CD4-positive, alpha-beta T cell (primary cell): Measurements from ENCODE around the gene FAM177A1. TPM values are rescaled to one million over a fixed set of nuclear protein-coding genes. Genes with fewer than 3 reads are reported as not detected.

Experiments used
- ATAC-seq: fragments of 200-7000 bp; cut with Tn5 transposase; one replicate; pipeline ENCODE4 v1.10.0; 2022; ENCODE audit warnings: mild to moderate bottlenecking; ENCODE audit not compliant: poor library complexity
- CTCF ChIA-PET: fragments of 350-600 bp; sonication (Branson Sonifier 250); formaldehyde crosslinking; loops from one replicate; lab custom pipeline; 2021; ENCODE audit warnings: antibody characterized with exemption, inconsistent platforms; lab: Charles Lee
- POLR2A ChIA-PET: fragments of 350-600 bp; sonication (Branson Sonifier 250); formaldehyde crosslinking; loops from one replicate; lab custom pipeline; 2021; ENCODE audit warnings: antibody characterized with exemption, inconsistent platforms; lab: Charles Lee
- DNase-seq, 14 experiments: peaks; one replicate each; pipeline ENCODE4 v3.0.0-alpha.2; 2013 to 2020; ENCODE audit warnings: mixed read lengths in 2 of 14
- H3K27ac ChIP-seq, 2 donors: one replicate each; pipeline versions ENCODE4 v1.5.1 to v1.7.0; 2013; ENCODE audit warnings: low read length in 2 of 2, low read depth in 1 of 2, mild to moderate bottlenecking in 1 of 2
- H3K27me3 ChIP-seq, 2 experiments: 1 replicate in 1 of 2; 2 replicates in 1 of 2; pipeline versions ENCODE4 v1.6.1 to v1.7.0; 2013; ENCODE audit warnings: low read length in 2 of 2, control low read depth in 1 of 2, mild to moderate bottlenecking in 1 of 2, moderate library complexity in 1 of 2; ENCODE audit not compliant: insufficient read depth in 2 of 2, control insufficient read depth in 1 of 2
- H3K36me3 ChIP-seq: one replicate; pipeline ENCODE4 v1.6.1; 2013; ENCODE audit warnings: low read length, control low read depth; ENCODE audit not compliant: insufficient read depth
- H3K4me1 ChIP-seq: one replicate; pipeline ENCODE4 v1.6.1; 2013; ENCODE audit warnings: low read length, control low read depth; ENCODE audit not compliant: insufficient read depth
- H3K4me3 ChIP-seq: one replicate; pipeline ENCODE4 v1.5.1; 2013; ENCODE audit warnings: mild to moderate bottlenecking, low read length, moderate library complexity
- H3K9me3 ChIP-seq, 2 experiments: 1 replicate in 1 of 2; 2 replicates in 1 of 2; pipeline versions ENCODE4 v1.6.1 to v1.7.0; 2013; ENCODE audit warnings: low read length in 2 of 2, mild to moderate bottlenecking in 2 of 2, control low read depth in 1 of 2, moderate library complexity in 1 of 2; ENCODE audit not compliant: control insufficient read depth in 1 of 2, insufficient read depth in 1 of 2
- H3K27ac Mint-ChIP-seq: one replicate; pipeline ENCODE4 v1.8.0; 2020; ENCODE audit warnings: mixed read lengths
- H3K27me3 Mint-ChIP-seq: one replicate; pipeline ENCODE4 v1.8.0; 2021; ENCODE audit warnings: mixed read lengths
- H3K36me3 Mint-ChIP-seq: one replicate; pipeline ENCODE4 v1.8.0; 2021; ENCODE audit warnings: low read depth, mixed read lengths
- H3K4me1 Mint-ChIP-seq: one replicate; pipeline ENCODE4 v1.8.0; 2021; ENCODE audit warnings: low read depth, mixed read lengths
- H3K4me3 Mint-ChIP-seq: one replicate; pipeline ENCODE4 v1.8.0; 2020; ENCODE audit warnings: mild to moderate bottlenecking, mixed read lengths
- H3K9me3 Mint-ChIP-seq: one replicate; pipeline ENCODE4 v1.8.0; 2020; ENCODE audit warnings: mixed read lengths
- CTCF ChIP-seq: fragments of 200-600 bp; IDR thresholded peaks from one replicate; pipeline ENCODE4 v1.8.0; 2022; ENCODE audit warnings: antibody characterized with exemption, mild to moderate bottlenecking
- intact Hi-C, 2 experiments: fragments of 100-400 bp; cut with DNase I in 1 of 2; cut with micrococcal nuclease in 1 of 2; formaldehyde crosslinking; loops; one replicate each; pipeline versions ENCODE4 v1.15.1 to v1.9.0; 2023 to 2025; cut with DNase I, micrococcal nuclease
- polyA plus RNA-seq, 2 donors: library from polyadenylated mRNA; unstranded; fragments of 120-200 nt; gene quantifications; one replicate each; pipeline ENCODE4 v1.2.1, GENCODE V29; 2013
- total RNA-seq, 174 experiments: library from RNA in 2 of 174; stranded (reverse) in 2 of 174; gene quantifications; one replicate each; pipeline ENCODE4 v1.2.3 and lab custom pipeline; 2021 to 2026

Gene FAM177A1
- total RNA-seq = 100 to 1,000 TPM; 172 to 186 TPM
- 30.4 TPM for polyA plus RNA-seq (2013, experiment 1 of 2)
- 34.8 TPM for polyA plus RNA-seq (2013, experiment 2 of 2)
- 21.5 to 235 (median 34.4) reads per million in 172 experiments for total RNA-seq (lab: John Stamatoyannopoulos, UW)

GRCh38 chr14:35046048-35046750, at the start of gene FAM177A1:
FAM177A1 (plus strand) TSS chr14:35046272; CDS start chr14:35046464, 192 bp downstream.
- H3K36me3 Mint-ChIP-seq = peaks cover 35% of the 10 kb centered on the region
- peak within 1 kb of the TSS; percentile 68 for H3K4me3 ChIP-seq
- H3K4me3 Mint-ChIP-seq = peak within 1 kb of the TSS; percentile 91
- H3K27me3 Mint-ChIP-seq = no peaks in the 10 kb centered on the region
- intact Hi-C loops = loop anchor here (1.0 to 10.0 kb wide), 7 partner anchors 64 to 779 kb away; partner anchors contain the start of genes PRORP (in 2 of the 2), SRP54 (in 2 of the 2), BAZ1A (in 1 of the 2) and BRMS1L (in 1 of the 2)
- CTCF ChIA-PET = interaction anchor here (0.6 to 2.2 kb wide), 9 partner anchors 14 to 359 kb away, joined by 3 to 8 read pairs (median 4); partner anchors contain the start of genes NFKBIA, PPP2R3C and PRORP
- H3K9me3 ChIP-seq = no peaks in the 10 kb centered on the region
- no peaks in the 10 kb centered on the region for H3K9me3 Mint-ChIP-seq
- H3K4me1 Mint-ChIP-seq = peaks cover 36% of the 10 kb centered on the region
- H3K27ac Mint-ChIP-seq = peak within 1 kb of the TSS; percentile 94
- POLR2A ChIA-PET = interaction anchor here (0.5 to 3.1 kb wide), 25 partner anchors 8 to 1274 kb away, joined by 3 to 131 read pairs (median 3); partner anchors contain the start of genes BAZ1A, MBIP, NFKBIA and PPP2R3C
- peaks cover 11% of the 10 kb centered on the region for H3K4me1 ChIP-seq
- peak within 1 kb of the TSS; percentile 96 to 97 for H3K27ac ChIP-seq
- peaks cover 14% of the 10 kb centered on the region for H3K36me3 ChIP-seq
- peak; percentile 83 for ATAC-seq
- peak; percentile 94 to 100 (median 98) for DNase-seq
- no peak for TF ChIP-seq CTCF
- no peaks in the 10 kb centered on the region for H3K27me3 ChIP-seq

- no peaks in the 10 kb centered on the region for H3K27me3 Mint-ChIP-seq
- H3K9me3 ChIP-seq = no peaks in the 10 kb centered on the region
- no peak for DNase-seq
- H3K36me3 Mint-ChIP-seq = peaks cover 50% of the 10 kb centered on the region
- H3K27ac ChIP-seq = no peak overlapping the region
- no peaks in the 10 kb centered on the region for H3K4me1 ChIP-seq
- H3K36me3 ChIP-seq = peaks cover 33% of the 10 kb centered on the region
- no peak for TF ChIP-seq CTCF
- peak overlapping the region; percentile 44 for H3K27ac Mint-ChIP-seq
- POLR2A ChIA-PET = interaction anchor here (0.8 kb wide), 1 partner anchor 16 kb away, joined by 4 read pairs; no protein-coding TSS in a partner anchor
- peaks cover 15% of the 10 kb centered on the region for H3K4me1 Mint-ChIP-seq
- H3K4me3 Mint-ChIP-seq = no peak overlapping the region
- H3K9me3 Mint-ChIP-seq = no peaks in the 10 kb centered on the region
- ATAC-seq = no peak
- H3K27me3 ChIP-seq = no peaks in the 10 kb centered on the region
- intact Hi-C loops = no loop called here
- H3K4me3 ChIP-seq = no peak overlapping the region
- CTCF ChIA-PET = no interaction called here
Observed at GRCh38 chr14:34997762-34998161, 48.3 kb upstream of the FAM177A1 start.

GRCh38 chr14:34999500-34999899, 46.6 kb upstream of the FAM177A1 start:
- no peak for ATAC-seq
- CTCF ChIA-PET = no interaction called here
- Mint-ChIP-seq H3K4me1 (peaks cover 10% of the 10 kb centered on the region), H3K36me3 (peaks cover 58% of the 10 kb centered on the region), H3K27ac (no peak overlapping the region), H3K27me3 (no peaks in the 10 kb centered on the region), H3K9me3 (no peaks in the 10 kb centered on the region), H3K4me3 (no peak overlapping the region)
- no peak overlapping the region for H3K4me3 ChIP-seq
- no peaks in the 10 kb centered on the region for H3K4me1 ChIP-seq
- no peak for DNase-seq
- POLR2A ChIA-PET = no interaction called here
- intact Hi-C loops = no loop called here
- no peaks in the 10 kb centered on the region for H3K27me3 ChIP-seq
- no peak for TF ChIP-seq CTCF
- no peak overlapping the region for H3K27ac ChIP-seq
- H3K9me3 ChIP-seq = no peaks in the 10 kb centered on the region
- peaks cover 46% of the 10 kb centered on the region for H3K36me3 ChIP-seq
